ENCODE measurements around the gene PPP1R7. TPM values are rescaled to one million over a fixed set of nuclear protein-coding genes. Genes with fewer than 3 reads are reported as not detected.

The PPP1R7 gene
- total RNA-seq, 2 donors from 2014 or later: 54.8 to 109 TPM

DNA sequence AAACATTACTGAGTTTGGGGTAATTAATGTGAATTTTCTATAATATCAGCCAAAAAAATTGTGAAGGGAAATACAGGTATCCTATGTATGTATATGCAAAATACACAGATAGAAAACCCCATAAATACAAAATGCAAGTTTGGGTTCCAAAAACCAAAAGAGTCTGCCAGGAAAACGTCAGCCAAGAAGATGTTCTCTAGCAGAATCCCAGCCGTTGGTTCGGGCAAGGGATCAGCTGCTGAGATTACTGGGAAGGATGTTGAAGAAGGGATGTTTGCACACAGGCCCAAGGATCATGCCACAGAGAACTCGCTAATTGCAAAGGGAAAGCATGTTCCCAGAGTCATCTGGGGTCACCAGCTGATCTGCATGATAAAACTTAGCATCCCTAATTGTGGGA, 28.7 kb downstream of the PPP1R7 start:
- ATAC-seq (no peak), DNase-seq (ENCODE audit: low spot score) (no peak)
- Mint-ChIP-seq H3K9me3 (no peaks in the 10 kb centered on the region), H3K27ac (no peak overlapping the region), H3K27me3 (no peaks in the 10 kb centered on the region), H3K36me3 (peaks cover 21% of the 10 kb centered on the region), H3K4me3 (no peak overlapping the region), H3K4me1 (ENCODE audit: low read depth in 2 of 2) (peaks cover 0 to 5% of the 10 kb centered on the region in 2 donors)

DNA sequence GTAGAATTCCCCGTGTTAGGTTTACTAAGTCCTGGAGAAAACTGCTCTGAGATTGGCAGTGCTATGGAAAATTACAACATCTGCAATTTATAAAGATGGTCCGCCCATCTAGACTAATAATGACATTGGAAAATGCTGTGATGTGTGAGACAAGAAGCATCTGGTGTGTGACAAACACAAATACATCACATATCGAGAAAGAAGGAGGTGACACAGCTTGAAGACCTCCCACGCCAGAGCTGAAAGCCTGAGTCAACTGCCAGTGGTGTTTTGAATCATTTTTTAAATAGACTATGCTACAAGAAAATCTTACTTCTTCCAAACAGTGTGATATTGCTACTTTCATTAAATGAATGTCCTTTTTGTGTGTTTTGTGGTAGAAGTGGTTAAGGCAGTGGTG, 29.6 kb downstream of the PPP1R7 start:
- no peak for DNase-seq (ENCODE audit: low spot score)
- Mint-ChIP-seq H3K27ac (no peak overlapping the region), H3K36me3 (peaks cover 19% of the 10 kb centered on the region), H3K4me1 (ENCODE audit: low read depth in 2 of 2) (peaks cover 0 to 5% of the 10 kb centered on the region in 2 donors), H3K4me3 (no peak overlapping the region), H3K27me3 (no peaks in the 10 kb centered on the region), H3K9me3 (no peaks in the 10 kb centered on the region)
- ATAC-seq: peak in 1 of 2 donors; percentile 62

DNA sequence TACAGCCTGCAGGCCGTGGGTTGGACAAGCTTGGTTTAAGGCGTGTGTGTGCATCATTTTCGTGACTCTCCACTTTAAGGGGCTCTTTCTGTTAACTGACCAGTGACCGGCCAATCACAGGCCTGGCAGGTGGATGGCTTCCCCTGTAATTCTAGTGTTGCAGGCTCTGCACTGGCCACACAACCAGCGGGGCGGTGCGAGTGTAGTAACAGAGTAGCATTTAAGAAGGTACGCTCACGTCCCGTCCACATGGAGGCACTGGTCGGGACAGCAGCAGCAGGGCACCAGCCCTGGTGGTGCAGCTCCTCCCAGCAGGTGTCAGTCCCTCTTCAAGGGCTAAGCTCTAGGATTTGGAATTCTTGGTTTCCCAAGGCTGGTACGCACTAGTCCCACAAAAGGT, 30.2 kb downstream of the PPP1R7 start:
- no peak for DNase-seq (ENCODE audit: low spot score)
- no peak overlapping the region for H3K27ac Mint-ChIP-seq
- no peak overlapping the region for H3K4me3 Mint-ChIP-seq
- H3K27me3 Mint-ChIP-seq: no peaks in the 10 kb centered on the region
- H3K9me3 Mint-ChIP-seq: no peaks in the 10 kb centered on the region
- no peak for ATAC-seq
- H3K36me3 Mint-ChIP-seq: peaks cover 13% of the 10 kb centered on the region
- peaks cover 0 to 5% of the 10 kb centered on the region in 2 donors for H3K4me1 Mint-ChIP-seq (ENCODE audit: low read depth in 2 of 2)

DNA sequence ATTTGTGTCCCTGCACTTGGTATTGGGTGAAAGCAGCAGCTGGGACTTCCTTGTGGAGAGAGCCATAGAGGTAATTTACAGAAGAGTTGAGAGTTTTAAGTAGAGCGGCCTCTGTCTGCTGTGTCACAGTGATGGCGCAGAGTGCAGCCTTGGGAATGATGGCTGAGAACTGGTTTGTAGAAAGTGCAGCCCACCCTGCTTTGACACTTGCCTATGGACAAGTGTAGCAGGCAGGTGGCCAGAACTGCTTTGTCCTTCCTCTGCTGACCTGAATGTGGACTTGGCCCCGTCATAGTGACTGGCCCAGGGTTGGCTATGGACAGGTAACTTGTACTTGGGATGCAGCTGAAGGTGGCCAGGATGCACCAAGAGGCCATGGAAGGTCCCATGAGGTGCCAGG, 31.9 kb downstream of the PPP1R7 start:
- Mint-ChIP-seq H3K4me3 (no peak overlapping the region), H3K36me3 (peaks cover 13% of the 10 kb centered on the region), H3K27ac (no peak overlapping the region), H3K27me3 (no peaks in the 10 kb centered on the region), H3K4me1 (ENCODE audit: low read depth in 2 of 2) (peaks cover 0 to 5% of the 10 kb centered on the region in 2 donors), H3K9me3 (no peaks in the 10 kb centered on the region)
- ATAC-seq (no peak), DNase-seq (ENCODE audit: low spot score) (no peak)

DNA sequence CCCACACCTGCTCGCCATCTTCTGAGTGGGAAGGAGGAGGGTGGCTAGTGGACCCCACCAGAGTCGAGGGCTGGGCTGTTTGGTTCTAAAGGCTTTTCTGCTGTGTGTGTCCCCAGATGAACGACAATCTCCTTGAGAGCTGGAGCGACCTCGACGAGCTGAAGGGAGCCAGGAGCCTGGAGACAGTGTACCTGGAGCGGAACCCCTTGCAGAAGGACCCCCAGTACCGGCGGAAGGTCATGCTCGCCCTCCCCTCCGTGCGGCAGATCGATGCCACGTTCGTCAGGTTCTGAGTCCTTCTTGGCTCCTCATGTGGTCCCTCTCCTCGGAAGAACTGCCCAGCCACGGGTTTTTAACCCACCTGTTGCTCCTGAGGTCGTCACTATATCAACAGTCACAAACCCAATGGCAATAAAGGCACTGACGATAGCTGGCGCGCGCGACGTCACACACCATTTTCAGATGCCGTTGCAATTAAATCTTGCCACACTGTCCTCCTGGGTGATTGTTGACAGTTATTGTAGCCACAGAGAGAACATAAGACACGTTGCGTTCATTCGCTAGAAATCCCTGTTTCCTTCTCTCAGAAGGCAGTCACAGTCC, 32.4 kb downstream of the PPP1R7 start:
- ATAC-seq (no peak), DNase-seq (ENCODE audit: low spot score) (no peak)
- H3K9me3 Mint-ChIP-seq: no peaks in the 10 kb centered on the region
- H3K4me3 Mint-ChIP-seq: no peak overlapping the region
- H3K27me3 Mint-ChIP-seq: no peaks in the 10 kb centered on the region
- H3K36me3 Mint-ChIP-seq: peaks cover 13% of the 10 kb centered on the region
- H3K4me1 Mint-ChIP-seq (ENCODE audit: low read depth in 2 of 2): peaks cover 0 to 5% of the 10 kb centered on the region in 2 donors
- no peak overlapping the region for H3K27ac Mint-ChIP-seq

DNA sequence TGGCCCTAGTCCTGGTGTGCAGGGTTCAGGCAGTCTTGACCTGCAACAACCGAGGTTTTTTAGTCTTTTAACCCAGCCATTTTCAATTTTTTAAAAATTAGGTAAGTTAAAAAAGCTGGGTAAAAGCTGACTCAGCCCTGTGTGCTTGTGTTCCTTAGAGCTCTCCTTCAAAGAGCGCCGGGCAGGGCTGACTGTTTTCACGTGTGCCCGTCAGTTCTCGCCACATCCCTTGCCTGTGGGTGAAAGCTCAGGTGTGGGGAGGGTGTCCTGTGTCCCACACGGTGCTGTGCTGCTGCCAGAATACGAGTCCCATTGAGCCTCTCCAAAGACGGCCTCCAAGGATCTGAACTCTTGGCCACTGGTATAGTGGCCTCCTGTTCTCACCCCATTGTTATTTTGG, 33.0 kb downstream of the PPP1R7 start:
- no peaks in the 10 kb centered on the region for H3K27me3 Mint-ChIP-seq
- peaks cover 0 to 5% of the 10 kb centered on the region in 2 donors for H3K4me1 Mint-ChIP-seq (ENCODE audit: low read depth in 2 of 2)
- no peaks in the 10 kb centered on the region for H3K9me3 Mint-ChIP-seq
- peaks cover 13% of the 10 kb centered on the region for H3K36me3 Mint-ChIP-seq
- H3K4me3 Mint-ChIP-seq: no peak overlapping the region
- no peak overlapping the region for H3K27ac Mint-ChIP-seq
- DNase-seq (ENCODE audit: low spot score): no peak
- no peak for ATAC-seq

DNA sequence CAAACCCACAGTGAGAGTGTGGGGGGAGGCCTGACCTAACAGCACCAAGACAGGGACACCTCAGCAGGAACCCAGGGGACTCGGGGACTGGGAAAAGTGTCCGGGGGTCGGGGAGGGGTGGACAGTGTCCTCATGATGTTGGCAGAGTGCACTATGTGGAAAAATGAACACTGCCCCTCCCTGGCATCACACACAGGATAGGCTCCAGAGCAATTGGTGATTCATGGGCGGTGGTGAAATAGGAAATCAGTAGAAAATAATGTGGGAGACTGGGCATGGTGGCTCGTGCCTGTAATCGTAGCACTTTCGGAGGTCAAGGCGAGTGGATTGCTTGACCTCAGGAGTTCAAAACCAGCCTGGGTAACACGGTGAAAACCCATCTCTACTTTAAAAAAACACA, 34.6 kb downstream of the PPP1R7 start:
- Mint-ChIP-seq H3K4me1 (ENCODE audit: low read depth in 2 of 2) (no peaks in the 10 kb centered on the region), H3K36me3 (peaks cover under 1% of the 10 kb centered on the region), H3K4me3 (no peak overlapping the region), H3K27me3 (no peaks in the 10 kb centered on the region), H3K27ac (no peak overlapping the region), H3K9me3 (no peaks in the 10 kb centered on the region)
- DNase-seq (ENCODE audit: low spot score): no peak
- ATAC-seq: no peak

DNA sequence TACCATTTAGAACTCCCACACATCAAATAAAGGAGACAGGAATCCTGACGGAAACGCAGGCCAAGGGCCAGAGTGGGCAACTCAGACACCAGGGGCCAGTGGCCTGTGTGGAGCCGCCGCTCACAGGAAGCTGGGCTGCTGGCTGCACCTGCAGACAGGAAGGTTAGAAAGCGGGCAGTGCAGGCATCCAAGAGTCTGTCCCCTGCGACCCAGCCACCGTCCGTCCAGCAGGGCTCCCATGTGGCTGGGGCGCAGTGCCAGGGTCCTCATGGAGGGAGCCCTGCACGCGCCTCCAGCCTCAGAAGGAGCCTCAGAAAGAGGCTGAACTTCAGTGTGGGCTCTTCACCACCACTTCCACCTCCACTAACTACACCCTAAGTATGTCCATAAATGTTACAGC, 35.7 kb downstream of the PPP1R7 start:
- Mint-ChIP-seq H3K4me3 (no peak overlapping the region), H3K9me3 (no peaks in the 10 kb centered on the region), H3K27ac (no peak overlapping the region), H3K27me3 (no peaks in the 10 kb centered on the region), H3K36me3 (no peaks in the 10 kb centered on the region), H3K4me1 (ENCODE audit: low read depth in 2 of 2) (no peaks in the 10 kb centered on the region)
- DNase-seq (ENCODE audit: low spot score) (no peak), ATAC-seq (no peak)

DNA sequence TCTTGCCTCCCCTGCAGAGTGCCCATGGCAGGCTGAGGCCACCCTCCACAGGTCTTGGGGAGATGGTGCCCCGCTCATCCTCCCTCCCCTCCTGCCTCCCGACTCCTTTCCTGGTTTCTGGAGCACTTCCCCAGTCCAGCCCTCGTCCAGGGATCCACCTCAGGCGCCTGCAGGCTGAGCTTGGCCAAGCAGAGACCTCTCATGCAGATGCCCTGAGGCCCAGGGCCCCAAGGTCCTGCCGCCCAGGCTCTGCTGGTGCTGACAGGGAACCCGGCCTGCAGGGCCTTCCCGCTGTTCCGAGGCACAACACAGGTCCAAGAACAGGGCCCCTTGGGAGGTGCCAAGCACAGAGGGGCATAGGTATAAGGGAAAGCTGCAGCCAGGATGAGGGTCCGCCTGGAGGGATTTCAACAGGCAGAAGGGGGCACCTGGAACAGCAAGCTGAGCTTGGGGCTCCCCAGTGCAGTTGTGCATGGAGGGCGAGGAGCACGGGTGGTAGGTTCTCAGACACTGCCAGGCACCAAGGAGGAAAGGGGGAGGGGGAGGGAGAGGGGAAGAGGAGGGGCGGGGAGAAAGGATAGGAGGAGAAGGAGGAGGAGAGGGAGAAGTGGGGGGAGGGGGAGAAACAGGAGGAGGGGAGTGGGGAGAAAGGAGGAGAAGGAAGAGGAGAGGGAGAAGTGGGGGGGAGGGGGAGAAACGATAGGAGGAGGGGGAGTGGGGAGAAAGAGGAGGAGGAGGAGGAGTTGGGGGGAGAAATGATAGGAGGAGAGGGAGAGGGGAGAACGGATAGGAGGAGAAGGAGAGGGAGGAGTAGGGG, 37.0 kb downstream of the PPP1R7 start:
- H3K4me3 Mint-ChIP-seq: no peak overlapping the region
- ATAC-seq: no peak
- H3K36me3 Mint-ChIP-seq: no peaks in the 10 kb centered on the region
- H3K9me3 Mint-ChIP-seq: no peaks in the 10 kb centered on the region
- H3K4me1 Mint-ChIP-seq (ENCODE audit: low read depth in 2 of 2): no peaks in the 10 kb centered on the region
- DNase-seq (ENCODE audit: low spot score): peak; percentile 58
- H3K27ac Mint-ChIP-seq: no peak overlapping the region
- no peaks in the 10 kb centered on the region for H3K27me3 Mint-ChIP-seq

DNA sequence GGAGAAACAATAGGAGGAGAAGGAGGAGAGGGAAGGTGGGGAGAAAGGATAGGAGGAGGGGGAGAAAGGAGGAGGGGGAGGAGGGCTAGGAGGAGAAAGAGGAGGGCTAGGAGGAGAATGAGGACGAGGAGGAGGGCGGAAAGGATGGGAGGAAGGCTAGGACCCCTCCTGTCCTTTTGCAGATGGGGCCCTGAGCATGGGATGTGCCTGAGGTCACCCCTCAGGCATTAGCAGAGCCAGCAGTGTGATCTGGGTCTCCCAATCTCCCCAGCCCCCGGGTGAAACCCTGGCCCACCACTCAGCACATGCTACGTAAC, 37.6 kb downstream of the PPP1R7 start:
- no peaks in the 10 kb centered on the region for H3K36me3 Mint-ChIP-seq
- DNase-seq (ENCODE audit: low spot score): no peak
- H3K9me3 Mint-ChIP-seq: no peaks in the 10 kb centered on the region
- H3K27ac Mint-ChIP-seq: no peak overlapping the region
- no peak overlapping the region for H3K4me3 Mint-ChIP-seq
- no peak for ATAC-seq
- H3K4me1 Mint-ChIP-seq (ENCODE audit: low read depth in 2 of 2): no peaks in the 10 kb centered on the region
- no peaks in the 10 kb centered on the region for H3K27me3 Mint-ChIP-seq

DNA sequence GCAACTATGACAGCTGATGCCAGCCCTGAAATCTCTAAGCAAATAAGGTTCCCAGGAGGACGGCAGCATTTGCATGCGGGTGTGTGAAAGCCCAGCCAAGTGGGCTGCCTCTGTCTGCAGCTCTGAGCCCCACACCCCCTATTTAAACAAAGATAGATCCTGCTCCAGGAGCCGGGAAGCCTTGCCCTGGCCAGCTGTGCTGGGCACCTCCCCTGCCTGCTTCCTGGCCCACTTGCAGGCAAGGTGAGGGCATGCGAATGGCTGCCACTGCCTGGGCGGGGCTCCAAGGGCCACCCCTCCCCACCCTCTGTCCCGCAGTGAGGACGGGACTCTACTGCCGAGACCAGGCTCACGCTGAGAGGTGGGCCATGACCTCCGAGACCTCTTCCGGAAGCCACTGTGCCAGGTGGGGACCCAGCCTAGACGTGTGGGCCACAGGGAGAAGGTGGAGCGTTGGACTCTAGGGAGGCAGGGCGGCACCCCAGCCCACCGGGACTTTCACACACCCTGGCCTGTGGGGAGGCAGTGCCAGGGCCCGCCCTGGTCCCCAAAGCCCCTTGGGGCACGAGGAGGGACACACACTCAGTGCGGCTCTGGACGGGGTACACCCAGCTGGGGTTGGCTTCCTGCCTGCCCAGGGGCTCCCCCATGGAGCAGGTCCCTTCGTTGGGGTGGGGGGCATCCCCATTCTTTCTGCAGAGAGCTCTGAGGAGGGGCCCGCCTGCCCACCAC, 38.3 kb downstream of the PPP1R7 start, which contains the start of gene ANO7:
Gene ANO7 (plus strand): TSS at position 317 of the 732 bp plus-strand sequence. CDS start 1,387 bp downstream, outside the sequence.
- H3K9me3 Mint-ChIP-seq: no peaks in the 10 kb centered on the region
- H3K27me3 Mint-ChIP-seq: no peaks in the 10 kb centered on the region
- H3K4me1 Mint-ChIP-seq (ENCODE audit: low read depth in 2 of 2): no peaks in the 10 kb centered on the region
- no peak within 1 kb of the TSS for H3K27ac Mint-ChIP-seq
- DNase-seq (ENCODE audit: low spot score) (peak; percentile 44), ATAC-seq (peak in 1 of 2 donors; percentile 46)
- no peak within 1 kb of the TSS for H3K4me3 Mint-ChIP-seq
- no peaks in the 10 kb centered on the region for H3K36me3 Mint-ChIP-seq

DNA sequence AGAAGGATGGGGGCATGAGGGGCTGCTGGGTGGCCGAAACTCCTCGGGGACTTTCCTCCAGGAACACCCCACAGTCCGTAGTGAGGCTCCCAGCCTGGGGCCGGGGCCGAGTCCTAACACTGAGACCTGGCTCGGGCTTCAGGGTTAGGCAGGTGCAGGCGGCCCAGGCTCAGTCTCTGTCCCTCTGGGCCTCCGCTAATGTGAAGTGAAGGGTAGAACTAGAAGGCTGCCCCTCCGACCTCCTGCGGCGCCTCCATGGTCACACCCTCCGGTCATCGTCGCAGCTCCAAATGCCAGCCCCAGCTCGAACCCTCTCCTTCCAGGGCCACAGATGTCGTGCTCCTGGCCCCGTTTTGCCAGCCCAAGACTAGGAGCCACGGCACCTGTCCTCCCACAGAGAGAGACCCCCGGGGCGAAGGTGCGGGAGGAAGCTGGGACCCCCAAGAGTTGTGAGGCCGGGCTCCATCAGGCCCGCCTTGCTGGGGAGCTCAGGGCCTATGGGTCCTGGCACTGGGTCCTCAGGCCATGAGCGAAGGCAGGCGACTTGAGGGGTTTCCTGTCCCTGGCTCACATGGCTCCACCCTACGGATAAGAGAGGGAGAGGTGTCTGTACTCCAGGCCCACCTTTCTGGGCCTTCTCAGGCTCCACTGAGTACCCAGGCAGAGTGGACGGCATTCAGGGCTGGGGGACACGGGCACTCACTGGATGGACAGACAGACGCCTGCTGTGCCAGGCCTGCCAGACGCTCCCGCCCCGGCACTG, 39.0 kb downstream of the PPP1R7 start:
- DNase-seq (ENCODE audit: low spot score) (peak; percentile 60), ATAC-seq (peak in 1 of 2 donors; percentile 25)
- no peaks in the 10 kb centered on the region for H3K36me3 Mint-ChIP-seq
- H3K27me3 Mint-ChIP-seq: no peaks in the 10 kb centered on the region
- no peaks in the 10 kb centered on the region for H3K4me1 Mint-ChIP-seq (ENCODE audit: low read depth in 2 of 2)
- no peak overlapping the region for H3K27ac Mint-ChIP-seq
- H3K9me3 Mint-ChIP-seq: no peaks in the 10 kb centered on the region
- no peak overlapping the region for H3K4me3 Mint-ChIP-seq

DNA sequence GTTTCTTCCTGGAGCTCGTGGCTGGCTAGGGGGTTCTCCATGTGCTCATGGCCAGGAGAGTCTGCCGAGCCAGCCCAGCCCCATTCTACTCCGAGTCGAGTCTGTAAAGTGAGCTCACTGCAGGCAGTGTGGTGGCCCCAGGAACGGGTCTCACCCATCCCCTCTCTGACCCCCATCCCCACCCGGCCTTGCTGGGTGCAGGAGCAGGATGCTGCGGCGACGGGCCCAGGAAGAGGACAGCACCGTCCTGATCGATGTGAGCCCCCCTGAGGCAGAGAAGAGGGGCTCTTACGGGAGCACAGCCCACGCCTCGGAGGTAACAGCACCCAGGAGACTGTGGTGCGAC, 39.6 kb downstream of the PPP1R7 start:
- ATAC-seq (peak in 1 of 2 donors; percentile 7), DNase-seq (ENCODE audit: low spot score) (peak; percentile 49)
- no peaks in the 10 kb centered on the region for H3K9me3 Mint-ChIP-seq
- H3K4me3 Mint-ChIP-seq: no peak overlapping the region
- H3K36me3 Mint-ChIP-seq: no peaks in the 10 kb centered on the region
- no peaks in the 10 kb centered on the region for H3K4me1 Mint-ChIP-seq (ENCODE audit: low read depth in 2 of 2)
- no peak overlapping the region for H3K27ac Mint-ChIP-seq
- no peaks in the 10 kb centered on the region for H3K27me3 Mint-ChIP-seq

Data from natural killer cell treated with Interleukin-12 subunit alpha and Interleukin-12 subunit beta and Interleukin-15 and Interleukin-18, amount 100 ng/mL, for 72 hours (primary cell).